GM23338 (cell line): ENCODE results near the gene PTCHD1.

Experiments
- CTCF ChIP-seq, 2 experiments: fragments of 200-600 bp in 1 of 2; sonication (generic) in 1 of 2; conservative IDR thresholded peaks; 2 replicates each; pipeline versions ENCODE4 v1.5.1 to v1.6.1; 2016 to 2017; ENCODE audit warnings: antibody characterized with exemption in 2 of 2, low read depth in 2 of 2, mild to moderate bottlenecking in 2 of 2, moderate library complexity in 1 of 2
- EZH2 ChIP-seq: fragments of 200-600 bp; sonication (generic); IDR thresholded peaks from one replicate; pipeline ENCODE4 v1.8.0; 2017; ENCODE audit warnings: antibody characterized with exemption, mild to moderate bottlenecking, low read depth; ENCODE audit not compliant: unreplicated experiment
- POLR2AphosphoS5 ChIP-seq: IDR thresholded peaks from 2 replicates; pipeline ENCODE4 v1.6.1; 2016; ENCODE audit warnings: antibody characterized with exemption, low read depth
- REST ChIP-seq: IDR thresholded peaks from one replicate; pipeline ENCODE4 v1.6.1; 2018; ENCODE audit warnings: antibody characterized with exemption; ENCODE audit not compliant: unreplicated experiment

GRCh38 chrX:23398570-23398969 is 63.9 kb downstream of the PTCHD1 start:
- TF ChIP-seq CTCF (conservative IDR thresholded peaks at IDR 0.05; ENCODE audit: low read depth in 2 of 2) = no peak
- no peak for TF ChIP-seq POLR2AphosphoS5
- TF ChIP-seq REST = no peak
- no peak for TF ChIP-seq EZH2
